Testis (tissue), 3 donors: Measurements from ENCODE around the gene CCNG1. TPM values are rescaled to one million over a fixed set of nuclear protein-coding genes. Genes with fewer than 3 reads are reported as not detected.

Source experiments
- DNase-seq: peaks from one replicate; pipeline ENCODE4 v3.0.0-alpha.2; 2019
- H3K27ac ChIP-seq, 2 donors: fragments of 200-600 bp; sonication (generic); one replicate each; pipeline ENCODE4 v1.5.1; 2019
- H3K27me3 ChIP-seq: fragments of 200-600 bp; sonication (generic); one replicate; pipeline ENCODE4 v1.5.1; 2019
- H3K36me3 ChIP-seq: fragments of 200-600 bp; sonication (generic); one replicate; pipeline ENCODE4 v1.5.1; 2017; ENCODE audit warnings: low read depth; ENCODE audit errors: missing control alignments
- H3K4me1 ChIP-seq: fragments of 200-600 bp; sonication (generic); one replicate; pipeline ENCODE4 v1.5.1; 2019
- H3K4me3 ChIP-seq, 2 donors: fragments of 200-600 bp; sonication (generic); one replicate each; pipeline ENCODE4 v1.5.1; 2017 to 2019
- H3K9me3 ChIP-seq: fragments of 200-600 bp; sonication (generic); one replicate; pipeline ENCODE4 v1.5.1; 2017
- CTCF ChIP-seq, 3 experiments: fragments of 450-650 bp in 2 of 3; fragments of 200-600 bp in 1 of 3; sonication (generic) in 1 of 3; IDR thresholded peaks; one replicate each; pipeline ENCODE4 v1.5.1; 2016 to 2019; ENCODE audit warnings: antibody characterized with exemption in 3 of 3, mild to moderate bottlenecking in 2 of 3, moderate library complexity in 1 of 3
- POLR2A ChIP-seq: fragments of 450-650 bp; IDR thresholded peaks from one replicate; pipeline ENCODE4 v1.6.1; 2017; ENCODE audit warnings: antibody characterized with exemption, mild to moderate bottlenecking, moderate library complexity
- WGBS, 2 donors: methylation state at CpG; one replicate each; pipeline ENCODE4 v1.1.5; 2018; 5-methylcytosine and 5-hydroxymethylcytosine counted together
- intact Hi-C: fragments of 100-400 bp; cut with DNase I; formaldehyde crosslinking; loops from one replicate; pipeline ENCODE4 v1.15.1; 2023; ENCODE audit warnings: low total_unique reads
- polyA plus RNA-seq: library from polyadenylated mRNA; stranded (reverse); fragments of 350-450 nt; fragmentation: Illumina TruSeq; extraction: RNeasy Lipid Tissue Mini Kit (QIAGEN cat#74804); gene quantifications from one replicate; pipeline ENCODE4 v1.2.3, GENCODE V29; 2014; ENCODE audit warnings: low read depth, low replicate concordance; ENCODE audit not compliant: insufficient read depth
- total RNA-seq, 2 donors: library from RNA; depleted of rRNA; stranded (reverse); fragments of >200 nt; gene quantifications; one replicate each; pipeline ENCODE4 v1.2.3, GENCODE V29; 2016

Gene CCNG1
- total and polyA plus RNA-seq, 3 donors from 2014 or later = 34.5 to 72.2 (median 60.5) TPM

- Histone ChIP-seq H3K27me3 (no peaks in the 10 kb centered on the region), H3K9me3 (no peaks in the 10 kb centered on the region), H3K36me3 (no peaks in the 10 kb centered on the region), H3K4me3 (no peak overlapping the region), H3K4me1 (no peaks in the 10 kb centered on the region), H3K27ac (no peak overlapping the region)
- TF ChIP-seq CTCF (IDR thresholded peaks at IDR 0.05) (no peak), POLR2A (no peak)
- intact Hi-C loops = no loop called here
- DNase-seq = no peak
- 89 to 96% methylated on average over 4 of the region's 4 CpGs for whole genome bisulfite sequencing, 2 donors
Observed at GRCh38 chr5:163401271-163401670, 36.1 kb upstream of the CCNG1 start.

- Histone ChIP-seq H3K27me3 (no peaks in the 10 kb centered on the region), H3K27ac (no peak overlapping the region), H3K4me3 (no peak overlapping the region), H3K9me3 (no peaks in the 10 kb centered on the region), H3K36me3 (no peaks in the 10 kb centered on the region), H3K4me1 (no peaks in the 10 kb centered on the region)
- 84 to 91% methylated on average over 2 of the region's 2 CpGs for WGBS, 2 donors
- intact Hi-C loops = no loop called here
- DNase-seq = no peak
- TF ChIP-seq CTCF (IDR thresholded peaks at IDR 0.05) (no peak), POLR2A (no peak)
Observed at GRCh38 chr5:163402007-163402406, 35.4 kb upstream of the CCNG1 start.

- Histone ChIP-seq H3K4me3 (no peak overlapping the region), H3K27ac (no peak overlapping the region), H3K9me3 (no peaks in the 10 kb centered on the region), H3K36me3 (no peaks in the 10 kb centered on the region), H3K4me1 (no peaks in the 10 kb centered on the region), H3K27me3 (no peaks in the 10 kb centered on the region)
- no peak for TF ChIP-seq POLR2A
- TF ChIP-seq CTCF (IDR thresholded peaks at IDR 0.05) = no peak
- intact Hi-C loops = no loop called here
- 78 to 80% methylated on average over 10 of the region's 10 CpGs for WGBS, 2 donors
- no peak for DNase-seq
Observed at GRCh38 chr5:163404364-163405173, 32.8 kb upstream of the CCNG1 start.

- 50 to 58% methylated on average over 2 of the region's 2 CpGs for WGBS, 2 donors
- Histone ChIP-seq H3K9me3 (no peaks in the 10 kb centered on the region), H3K27ac (no peak overlapping the region), H3K4me3 (no peak overlapping the region), H3K36me3 (no peaks in the 10 kb centered on the region), H3K4me1 (no peaks in the 10 kb centered on the region), H3K27me3 (no peaks in the 10 kb centered on the region)
- intact Hi-C loops = no loop called here
- DNase-seq = no peak
- TF ChIP-seq POLR2A (no peak), CTCF (IDR thresholded peaks at IDR 0.05) (no peak)
Observed at GRCh38 chr5:163407034-163407655, 30.2 kb upstream of the CCNG1 start.
